ENCODE results near the gene TMCC2. TPM values are rescaled to one million over a fixed set of nuclear protein-coding genes. Genes with fewer than 3 reads are reported as not detected.

Gene TMCC2
- total and polyA plus RNA-seq, 4 donors = 20.2 to 77.4 (median 51.9) TPM

DNA sequence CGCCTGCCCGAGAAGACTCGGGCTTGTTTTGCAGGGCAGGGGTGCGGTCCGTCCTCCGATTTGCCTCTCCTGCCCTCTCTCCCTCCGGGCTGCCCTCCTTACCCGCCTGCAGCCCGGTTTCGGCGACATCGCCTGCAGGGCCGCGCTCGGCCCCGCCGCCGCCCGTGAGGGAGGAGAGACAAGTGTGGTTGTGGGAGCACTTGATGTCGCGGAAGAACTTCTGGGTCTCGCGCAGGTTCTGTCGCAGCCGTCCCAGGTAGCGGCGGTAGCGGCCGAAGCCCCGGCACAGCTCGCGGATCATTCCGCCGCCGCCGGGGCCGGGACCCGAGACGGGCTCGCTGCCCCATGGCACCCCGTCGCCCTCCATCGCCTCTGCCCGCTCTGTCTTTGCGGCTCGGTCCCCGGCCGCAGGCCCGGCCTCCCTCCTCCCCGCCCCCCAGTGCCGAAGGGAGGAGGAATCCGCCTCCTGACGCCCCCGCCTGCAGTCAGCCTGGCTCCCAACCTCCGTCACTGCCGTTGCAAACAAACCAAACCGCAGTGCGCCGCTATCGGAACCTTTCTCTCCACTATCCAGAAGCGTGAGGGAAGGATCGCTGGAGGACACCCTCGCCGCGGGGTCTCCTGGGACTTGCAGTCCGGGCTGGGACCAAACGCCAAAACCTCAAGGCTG lies 16.4 kb upstream of the TMCC2 start, which contains the start of gene DSTYK:
Gene DSTYK (minus strand): TSS at position 534 of the 670 bp plus-strand sequence. CDS start 167 bp downstream, at position 367.
- peak; percentile 88 to 99 (median 91) for DNase-seq (ENCODE audit: low read depth in 4 of 6, low spot score in 6 of 6)
- Histone ChIP-seq H3K27me3 (ENCODE audit: control insufficient read depth, insufficient read depth, low read length) (no peaks in the 10 kb centered on the region), H3K36me3 (ENCODE audit: control insufficient read depth, insufficient read depth, low read length) (no peaks in the 10 kb centered on the region), H3K27ac (ENCODE audit: low read depth, low read length) (peak within 1 kb of the TSS; percentile 95), H3K4me1 (ENCODE audit: control insufficient read depth, insufficient read depth, low read length) (peaks cover 9% of the 10 kb centered on the region), H3K9me3 (ENCODE audit: control insufficient read depth, insufficient read depth, low read length) (no peaks in the 10 kb centered on the region), H3K4me3 (ENCODE audit: low read depth, low read length) (peak within 1 kb of the TSS; percentile 97)
- 0% methylated on average over 50 of the region's 67 CpGs for WGBS (ENCODE audit: insufficient coverage)

- 22% methylated on average over 6 of the region's 13 CpGs for WGBS (ENCODE audit: insufficient coverage)
- Histone ChIP-seq H3K36me3 (ENCODE audit: control insufficient read depth, insufficient read depth, low read length) (no peaks in the 10 kb centered on the region), H3K4me3 (ENCODE audit: low read depth, low read length) (peak overlapping the region; percentile 97), H3K27ac (ENCODE audit: low read depth, low read length) (peak overlapping the region; percentile 95), H3K27me3 (ENCODE audit: control insufficient read depth, insufficient read depth, low read length) (no peaks in the 10 kb centered on the region), H3K4me1 (ENCODE audit: control insufficient read depth, insufficient read depth, low read length) (peaks cover 9% of the 10 kb centered on the region), H3K9me3 (ENCODE audit: control insufficient read depth, insufficient read depth, low read length) (no peaks in the 10 kb centered on the region)
- no peak for DNase-seq (ENCODE audit: low read depth in 4 of 6, low spot score in 6 of 6)
Observed at GRCh38 chr1:205211839-205212536, 15.8 kb upstream of the TMCC2 start.

DNA sequence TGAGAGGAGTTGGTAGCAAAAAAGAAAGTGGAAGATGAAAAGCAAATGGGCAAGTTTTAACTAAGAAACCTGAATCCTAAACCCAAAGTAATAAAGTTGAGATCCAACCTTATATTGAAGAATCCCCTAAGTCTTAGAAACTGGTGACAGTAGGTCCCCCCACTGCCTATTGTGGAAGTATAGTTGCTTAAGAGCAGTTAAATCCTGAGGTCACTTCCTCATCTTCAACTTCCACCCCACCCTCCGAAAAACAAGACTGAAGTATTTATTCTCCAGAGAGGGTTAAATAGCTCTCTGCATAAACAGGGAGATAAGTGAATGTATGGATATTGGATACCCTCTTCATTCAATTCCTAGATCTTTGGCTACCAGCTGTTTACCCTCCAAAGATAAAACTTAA lies 13.0 kb upstream of the TMCC2 start:
- no peak for DNase-seq (ENCODE audit: low read depth in 4 of 6, low spot score in 6 of 6)
- no peak overlapping the region for H3K27ac ChIP-seq (ENCODE audit: low read depth, low read length)
- peaks cover 7% of the 10 kb centered on the region for H3K4me1 ChIP-seq (ENCODE audit: control insufficient read depth, insufficient read depth, low read length)
- no peaks in the 10 kb centered on the region for H3K9me3 ChIP-seq (ENCODE audit: control insufficient read depth, insufficient read depth, low read length)
- WGBS (ENCODE audit: insufficient coverage) = no CpG with 5 or more reads among the region's 1 CpG
- H3K27me3 ChIP-seq (ENCODE audit: control insufficient read depth, insufficient read depth, low read length) = no peaks in the 10 kb centered on the region
- no peak overlapping the region for H3K4me3 ChIP-seq (ENCODE audit: low read depth, low read length)
- no peaks in the 10 kb centered on the region for H3K36me3 ChIP-seq (ENCODE audit: control insufficient read depth, insufficient read depth, low read length)

- Histone ChIP-seq H3K27ac (ENCODE audit: low read depth, low read length) (no peak overlapping the region), H3K9me3 (ENCODE audit: control insufficient read depth, insufficient read depth, low read length) (no peaks in the 10 kb centered on the region), H3K36me3 (ENCODE audit: control insufficient read depth, insufficient read depth, low read length) (no peaks in the 10 kb centered on the region), H3K4me1 (ENCODE audit: control insufficient read depth, insufficient read depth, low read length) (peaks cover 3% of the 10 kb centered on the region), H3K4me3 (ENCODE audit: low read depth, low read length) (no peak overlapping the region), H3K27me3 (ENCODE audit: control insufficient read depth, insufficient read depth, low read length) (no peaks in the 10 kb centered on the region)
- DNase-seq (ENCODE audit: low read depth in 4 of 6, low spot score in 6 of 6) = no peak
- WGBS (ENCODE audit: insufficient coverage) = 100% methylated on average over 1 of the region's 4 CpGs
Observed at GRCh38 chr1:205216588-205216987, 11.2 kb upstream of the TMCC2 start.

DNA sequence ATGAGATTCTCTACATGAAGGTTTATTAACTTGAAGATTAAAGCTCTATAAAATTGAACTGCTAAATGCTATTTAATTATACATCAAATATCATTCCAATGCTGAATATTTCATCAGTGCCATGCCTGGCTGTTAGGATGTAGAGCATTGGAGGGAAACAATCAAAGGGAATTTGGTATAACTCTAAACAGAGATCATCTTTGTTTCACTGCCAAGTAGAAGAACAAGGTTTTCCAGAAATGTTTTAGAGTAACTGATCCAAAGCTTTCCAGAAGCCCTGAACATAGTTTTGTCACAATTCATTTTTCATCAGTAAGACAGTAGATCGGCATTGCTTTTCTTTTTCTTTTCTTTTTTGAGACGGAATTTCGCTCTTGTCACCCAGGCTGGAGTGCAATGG lies 10.3 kb upstream of the TMCC2 start:
- no peak for DNase-seq (ENCODE audit: low read depth in 4 of 6, low spot score in 6 of 6)
- no peaks in the 10 kb centered on the region for H3K36me3 ChIP-seq (ENCODE audit: control insufficient read depth, insufficient read depth, low read length)
- no peak overlapping the region for H3K27ac ChIP-seq (ENCODE audit: low read depth, low read length)
- H3K27me3 ChIP-seq (ENCODE audit: control insufficient read depth, insufficient read depth, low read length) = no peaks in the 10 kb centered on the region
- no peaks in the 10 kb centered on the region for H3K4me1 ChIP-seq (ENCODE audit: control insufficient read depth, insufficient read depth, low read length)
- no peak overlapping the region for H3K4me3 ChIP-seq (ENCODE audit: low read depth, low read length)
- H3K9me3 ChIP-seq (ENCODE audit: control insufficient read depth, insufficient read depth, low read length) = no peaks in the 10 kb centered on the region
- WGBS (ENCODE audit: insufficient coverage) = 50% methylated on average over 1 of the region's 3 CpGs

DNA sequence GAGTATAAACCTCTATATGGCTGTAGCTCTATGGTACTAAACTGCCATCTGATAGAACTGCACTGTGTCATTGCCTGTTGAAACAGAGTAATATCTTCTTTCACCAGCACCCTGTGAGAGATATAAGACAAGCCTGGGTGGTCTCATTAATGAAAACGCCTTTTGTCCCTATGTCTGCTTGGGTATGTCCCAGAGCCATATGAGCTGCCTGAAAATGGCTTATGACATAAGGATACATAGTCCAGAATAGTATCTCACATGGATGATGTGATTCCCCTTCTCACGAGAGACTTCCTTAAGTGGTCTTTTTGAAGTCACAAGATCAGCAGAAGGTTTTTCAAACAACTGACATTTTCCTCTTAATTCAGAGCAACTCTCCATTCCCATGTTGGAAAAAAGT lies 7.3 kb upstream of the TMCC2 start:
- no CpG with 5 or more reads among the region's 2 CpGs for WGBS (ENCODE audit: insufficient coverage)
- peak in 1 of 6 donors; percentile 59 for DNase-seq (ENCODE audit: low read depth in 4 of 6, low spot score in 6 of 6)
- no peak overlapping the region for H3K4me3 ChIP-seq (ENCODE audit: low read depth, low read length)
- no peak overlapping the region for H3K27ac ChIP-seq (ENCODE audit: low read depth, low read length)
- no peaks in the 10 kb centered on the region for H3K4me1 ChIP-seq (ENCODE audit: control insufficient read depth, insufficient read depth, low read length)
- H3K36me3 ChIP-seq (ENCODE audit: control insufficient read depth, insufficient read depth, low read length) = no peaks in the 10 kb centered on the region
- H3K27me3 ChIP-seq (ENCODE audit: control insufficient read depth, insufficient read depth, low read length) = no peaks in the 10 kb centered on the region
- H3K9me3 ChIP-seq (ENCODE audit: control insufficient read depth, insufficient read depth, low read length) = no peaks in the 10 kb centered on the region

DNA sequence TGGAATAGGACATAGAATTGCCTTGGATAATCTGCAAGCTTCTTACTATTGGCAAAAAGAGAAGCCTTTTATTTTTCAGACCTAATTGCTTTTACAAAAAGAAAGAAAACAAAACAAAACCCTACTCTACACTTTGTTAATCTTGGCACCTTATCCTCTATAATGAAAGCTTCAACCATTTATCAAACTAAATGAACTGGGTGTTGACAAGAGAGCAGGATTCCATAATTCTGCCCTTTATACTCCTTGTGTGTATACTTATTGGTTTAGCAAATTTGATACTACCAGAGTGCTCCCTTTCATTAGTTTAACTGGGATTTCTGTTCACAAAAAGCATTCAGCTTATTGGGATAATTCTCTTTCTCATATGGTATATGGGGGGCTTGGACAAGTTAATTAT lies 3.0 kb upstream of the TMCC2 start:
- H3K36me3 ChIP-seq (ENCODE audit: control insufficient read depth, insufficient read depth, low read length) = no peaks in the 10 kb centered on the region

GRCh38 chr1:205225901-205226765 lies 1.6 kb upstream of the TMCC2 start:
- no peak for DNase-seq (ENCODE audit: low read depth in 4 of 6, low spot score in 6 of 6)
- peaks cover 2% of the 10 kb centered on the region for H3K27me3 ChIP-seq (ENCODE audit: control insufficient read depth, insufficient read depth, low read length)
- WGBS (ENCODE audit: insufficient coverage) = 70% methylated on average over 6 of the region's 11 CpGs
- H3K36me3 ChIP-seq (ENCODE audit: control insufficient read depth, insufficient read depth, low read length) = no peaks in the 10 kb centered on the region
- no peak overlapping the region for H3K4me3 ChIP-seq (ENCODE audit: low read depth, low read length)
- no peaks in the 10 kb centered on the region for H3K9me3 ChIP-seq (ENCODE audit: control insufficient read depth, insufficient read depth, low read length)
- H3K4me1 ChIP-seq (ENCODE audit: control insufficient read depth, insufficient read depth, low read length) = peaks cover 21% of the 10 kb centered on the region
- H3K27ac ChIP-seq (ENCODE audit: low read depth, low read length) = no peak overlapping the region

More for the DNA sequence above, 3.0 kb upstream of the TMCC2 start:
- Histone ChIP-seq H3K27ac (ENCODE audit: low read depth, low read length) (no peak overlapping the region), H3K9me3 (ENCODE audit: control insufficient read depth, insufficient read depth, low read length) (no peaks in the 10 kb centered on the region), H3K4me1 (ENCODE audit: control insufficient read depth, insufficient read depth, low read length) (peaks cover 14% of the 10 kb centered on the region), H3K4me3 (ENCODE audit: low read depth, low read length) (no peak overlapping the region), H3K27me3 (ENCODE audit: control insufficient read depth, insufficient read depth, low read length) (peaks cover 2% of the 10 kb centered on the region)
- DNase-seq (ENCODE audit: low read depth in 4 of 6, low spot score in 6 of 6) = no peak

- Histone ChIP-seq H3K4me3 (ENCODE audit: low read depth, low read length) (peak overlapping the region; percentile 80), H3K4me1 (ENCODE audit: control insufficient read depth, insufficient read depth, low read length) (peaks cover 21% of the 10 kb centered on the region), H3K9me3 (ENCODE audit: control insufficient read depth, insufficient read depth, low read length) (no peaks in the 10 kb centered on the region), H3K27ac (ENCODE audit: low read depth, low read length) (peak overlapping the region; percentile 42), H3K27me3 (ENCODE audit: control insufficient read depth, insufficient read depth, low read length) (peaks cover 2% of the 10 kb centered on the region), H3K36me3 (ENCODE audit: control insufficient read depth, insufficient read depth, low read length) (no peaks in the 10 kb centered on the region)
- DNase-seq (ENCODE audit: low read depth in 4 of 6, low spot score in 6 of 6) = peak in 1 of 6 donors; percentile 58
- WGBS (ENCODE audit: insufficient coverage) = 15% methylated on average over 2 of the region's 8 CpGs
Observed at GRCh38 chr1:205226868-205227583, 720 bp upstream of the TMCC2 start.
